ENCODE results near the gene HSPA12B.

DNA sequence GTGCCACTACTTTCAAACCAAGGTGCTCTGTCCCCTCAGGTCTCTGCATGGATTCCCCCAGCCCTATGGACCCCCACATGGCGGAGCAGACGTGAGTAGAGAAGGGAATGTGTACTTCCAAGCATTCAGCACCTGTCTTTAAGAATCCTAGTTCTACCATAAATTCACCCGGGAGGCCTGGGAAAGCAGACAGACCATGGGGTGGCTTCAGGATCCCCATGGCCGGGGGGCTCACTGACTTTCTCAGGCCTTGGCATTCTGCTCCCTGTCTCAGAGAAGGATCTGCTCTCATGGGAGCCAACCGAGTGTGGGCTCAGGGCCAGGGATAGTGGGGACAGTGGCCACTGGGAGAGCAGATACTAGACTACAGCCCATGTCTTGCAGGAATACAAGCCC, 65.9 kb downstream of the HSPA12B start:
- TF ChIP-seq, protein P1, sequence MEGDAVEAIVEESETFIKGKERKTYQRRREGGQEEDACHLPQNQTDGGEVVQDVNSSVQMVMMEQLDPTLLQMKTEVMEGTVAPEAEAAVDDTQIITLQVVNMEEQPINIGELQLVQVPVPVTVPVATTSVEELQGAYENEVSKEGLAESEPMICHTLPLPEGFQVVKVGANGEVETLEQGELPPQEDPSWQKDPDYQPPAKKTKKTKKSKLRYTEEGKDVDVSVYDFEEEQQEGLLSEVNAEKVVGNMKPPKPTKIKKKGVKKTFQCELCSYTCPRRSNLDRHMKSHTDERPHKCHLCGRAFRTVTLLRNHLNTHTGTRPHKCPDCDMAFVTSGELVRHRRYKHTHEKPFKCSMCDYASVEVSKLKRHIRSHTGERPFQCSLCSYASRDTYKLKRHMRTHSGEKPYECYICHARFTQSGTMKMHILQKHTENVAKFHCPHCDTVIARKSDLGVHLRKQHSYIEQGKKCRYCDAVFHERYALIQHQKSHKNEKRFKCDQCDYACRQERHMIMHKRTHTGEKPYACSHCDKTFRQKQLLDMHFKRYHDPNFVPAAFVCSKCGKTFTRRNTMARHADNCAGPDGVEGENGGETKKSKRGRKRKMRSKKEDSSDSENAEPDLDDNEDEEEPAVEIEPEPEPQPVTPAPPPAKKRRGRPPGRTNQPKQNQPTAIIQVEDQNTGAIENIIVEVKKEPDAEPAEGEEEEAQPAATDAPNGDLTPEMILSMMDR (IDR thresholded peaks at IDR 0.05): no peak
- TF ChIP-seq EP300 (IDR thresholded peaks at IDR 0.05): no peak
